Activated CD8-positive, alpha-beta T cell treated with anti-CD3 and anti-CD28 coated beads for 36 hours (primary cell): ENCODE data around the gene SYTL4. TPM values are rescaled to one million over a fixed set of nuclear protein-coding genes. Genes with fewer than 3 reads are reported as not detected.

ENCODE experiments used
- ATAC-seq: fragments of 200-7000 bp; cut with Tn5 transposase; one replicate; pipeline ENCODE4 v1.10.0; 2021; ENCODE audit warnings: mild to moderate bottlenecking, moderate library complexity
- CTCF ChIA-PET: fragments of 350-600 bp; sonication (Branson Sonifier 250); formaldehyde crosslinking; loops from one replicate; lab custom pipeline; 2021; ENCODE audit warnings: antibody characterized with exemption; lab: Charles Lee
- POLR2A ChIA-PET: fragments of 350-600 bp; sonication (Branson Sonifier 250); formaldehyde crosslinking; loops from one replicate; lab custom pipeline; 2021; ENCODE audit warnings: antibody characterized with exemption; lab: Charles Lee
- DNase-seq: peaks from one replicate; pipeline ENCODE4 v3.0.0-alpha.2; 2020
- H3K27ac Mint-ChIP-seq: one replicate; pipeline ENCODE4 v1.8.0; 2021; ENCODE audit warnings: mild to moderate bottlenecking, mixed read lengths
- H3K27me3 Mint-ChIP-seq: one replicate; pipeline ENCODE4 v1.8.0; 2021; ENCODE audit warnings: mixed read lengths
- H3K36me3 Mint-ChIP-seq: one replicate; pipeline ENCODE4 v1.8.0; 2021; ENCODE audit warnings: low read depth, mixed read lengths
- H3K4me1 Mint-ChIP-seq: one replicate; pipeline ENCODE4 v1.8.0; 2021; ENCODE audit warnings: low read depth, mixed read lengths
- H3K4me3 Mint-ChIP-seq: one replicate; pipeline ENCODE4 v1.8.0; 2021; ENCODE audit warnings: mild to moderate bottlenecking, moderate library complexity, mixed read lengths
- H3K9me3 Mint-ChIP-seq: one replicate; pipeline ENCODE4 v1.8.0; 2021; ENCODE audit warnings: mixed read lengths
- CTCF ChIP-seq: fragments of 200-600 bp; IDR thresholded peaks from one replicate; pipeline ENCODE4 v1.8.0; 2022; ENCODE audit warnings: antibody characterized with exemption, mild to moderate bottlenecking
- intact Hi-C: fragments of 100-400 bp; cut with micrococcal nuclease; formaldehyde crosslinking; loops from one replicate; pipeline ENCODE4 v1.10.0; 2022
- total RNA-seq, 2 experiments: library from RNA; stranded (reverse); gene quantifications; one replicate each; pipeline ENCODE4 v1.2.3, GENCODE V29; 2021

The SYTL4 gene
- total RNA-seq, 2 experiments from 2014 or later: not detected

DNA sequence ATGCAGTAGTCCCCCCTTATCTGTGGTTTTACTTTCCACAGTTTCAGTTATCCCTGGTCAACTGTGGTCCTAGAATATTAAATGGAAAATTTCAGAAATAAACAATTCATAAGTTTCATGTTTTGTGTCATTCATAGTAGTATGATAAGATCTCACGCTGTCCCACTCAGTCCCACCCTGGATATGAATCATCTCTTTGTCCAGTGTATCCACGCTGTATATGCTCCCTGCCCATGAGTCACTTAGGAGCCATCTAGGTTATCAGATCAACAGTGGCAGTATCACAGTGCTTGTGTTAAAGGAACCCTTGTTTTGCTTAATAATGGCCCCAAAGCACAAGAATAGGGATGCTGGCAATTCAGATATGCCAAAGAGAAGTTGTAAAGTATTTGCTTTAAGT, 16.2 kb upstream of the SYTL4 start:
- CTCF ChIA-PET: no interaction called here
- intact Hi-C loops: no loop called here
- Mint-ChIP-seq H3K27ac (no peak overlapping the region), H3K9me3 (no peaks in the 10 kb centered on the region), H3K4me3 (no peak overlapping the region), H3K4me1 (no peaks in the 10 kb centered on the region), H3K27me3 (peaks cover 7% of the 10 kb centered on the region), H3K36me3 (no peaks in the 10 kb centered on the region)
- DNase-seq (no peak), ATAC-seq (no peak)
- POLR2A ChIA-PET: no interaction called here
- TF ChIP-seq CTCF: no peak

- no peak overlapping the region for H3K4me3 Mint-ChIP-seq
- no peak for TF ChIP-seq CTCF
- no peaks in the 10 kb centered on the region for H3K36me3 Mint-ChIP-seq
- intact Hi-C loops: no loop called here
- DNase-seq (no peak), ATAC-seq (no peak)
- CTCF ChIA-PET: no interaction called here
- H3K9me3 Mint-ChIP-seq: no peaks in the 10 kb centered on the region
- no peaks in the 10 kb centered on the region for H3K4me1 Mint-ChIP-seq
- no peak overlapping the region for H3K27ac Mint-ChIP-seq
- POLR2A ChIA-PET: no interaction called here
- peaks cover 7% of the 10 kb centered on the region for H3K27me3 Mint-ChIP-seq
Measured at GRCh38 chrX:100747703-100748102, 15.8 kb upstream of the SYTL4 start.

DNA sequence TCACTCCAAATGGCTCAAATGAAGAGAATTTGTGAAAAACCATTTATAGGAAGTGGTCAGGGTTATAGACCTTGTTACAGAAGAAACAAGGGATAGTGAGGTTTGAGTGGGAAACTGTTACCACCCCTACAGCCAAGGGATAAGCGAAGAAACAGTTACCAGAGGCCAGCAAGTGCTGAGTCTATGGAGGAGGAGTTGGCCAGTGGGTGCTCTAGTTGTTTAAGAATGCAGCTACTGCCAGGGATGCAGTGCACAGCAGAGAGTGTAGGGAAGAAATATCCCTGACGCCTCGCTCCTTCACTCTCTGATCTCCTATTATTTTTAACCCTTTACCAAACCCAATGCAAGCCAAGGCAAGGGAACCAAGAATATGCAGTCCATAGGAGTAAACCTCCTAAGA, 15.2 kb upstream of the SYTL4 start:
- H3K36me3 Mint-ChIP-seq: no peaks in the 10 kb centered on the region
- H3K4me1 Mint-ChIP-seq: no peaks in the 10 kb centered on the region
- no peaks in the 10 kb centered on the region for H3K9me3 Mint-ChIP-seq
- intact Hi-C loops: no loop called here
- no peak for DNase-seq
- no peak overlapping the region for H3K27ac Mint-ChIP-seq
- ATAC-seq: no peak
- H3K4me3 Mint-ChIP-seq: no peak overlapping the region
- TF ChIP-seq CTCF: no peak
- ChIA-PET POLR2A (interaction anchor here (0.6 kb wide), 1 partner anchor 19 kb away, joined by 3 read pairs; no protein-coding TSS in a partner anchor), CTCF (no interaction called here)
- H3K27me3 Mint-ChIP-seq: peaks cover 5% of the 10 kb centered on the region

DNA sequence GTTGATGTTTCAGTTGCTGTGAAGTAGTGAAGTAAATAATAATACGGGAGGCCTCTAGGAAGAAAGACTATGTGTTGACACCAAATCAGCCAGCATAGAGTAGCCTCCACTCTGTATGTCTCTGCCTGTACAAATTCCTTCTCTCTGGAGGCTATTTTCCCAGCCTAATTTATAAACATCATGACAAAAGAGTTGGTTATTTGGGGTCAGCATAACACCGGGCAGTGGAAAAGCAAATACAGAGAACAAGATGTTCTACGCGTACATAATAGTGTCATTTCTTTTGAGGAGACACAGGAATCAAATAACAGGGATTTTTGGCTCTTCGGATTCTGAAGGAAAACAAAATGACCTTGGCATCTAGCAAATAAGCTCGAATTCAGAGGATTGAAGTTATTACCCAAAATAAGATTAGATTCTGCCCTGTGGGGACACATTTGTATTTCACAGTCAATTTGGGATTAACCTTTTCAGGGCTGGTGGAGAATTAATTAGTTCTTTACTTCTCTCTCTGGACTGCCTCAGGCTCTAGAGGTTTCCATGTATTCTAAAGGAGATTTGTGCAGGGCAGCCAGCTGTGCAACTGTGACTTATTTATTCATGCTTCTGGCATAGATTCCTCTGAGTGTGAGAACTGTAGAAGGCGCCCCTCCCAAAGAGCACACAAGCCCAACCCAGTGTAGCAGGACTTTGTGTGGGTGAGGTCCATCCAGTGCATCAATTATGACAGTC, 14.1 kb upstream of the SYTL4 start:
- Mint-ChIP-seq H3K27ac (no peak overlapping the region), H3K4me1 (no peaks in the 10 kb centered on the region), H3K36me3 (no peaks in the 10 kb centered on the region), H3K9me3 (no peaks in the 10 kb centered on the region), H3K4me3 (no peak overlapping the region), H3K27me3 (no peaks in the 10 kb centered on the region)
- intact Hi-C loops: no loop called here
- ATAC-seq: no peak
- ChIA-PET CTCF (interaction anchor here (1.3 kb wide), 1 partner anchor 23 kb away, joined by 7 read pairs; no protein-coding TSS in a partner anchor), POLR2A (no interaction called here)
- TF ChIP-seq CTCF: no peak
- DNase-seq: no peak

DNA sequence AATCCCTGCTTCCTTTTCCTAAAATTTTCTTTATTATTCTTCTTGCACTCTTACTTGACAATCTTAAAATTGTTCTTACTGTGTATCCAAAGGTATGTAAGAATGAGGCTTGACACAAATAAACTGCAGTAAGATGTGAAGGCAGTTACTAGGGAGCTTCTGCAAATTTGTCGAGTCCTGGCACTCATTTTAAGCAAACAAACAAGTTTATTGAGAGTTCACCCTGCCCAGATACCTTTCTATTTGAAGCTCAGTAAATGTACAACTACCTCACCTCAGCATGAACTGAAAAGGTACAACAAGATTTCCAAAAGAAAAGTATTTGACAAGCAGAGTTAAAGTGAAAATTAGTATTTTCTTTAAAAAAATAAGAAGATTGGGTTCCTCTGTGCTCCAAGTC, 13.3 kb upstream of the SYTL4 start:
- no peak overlapping the region for H3K27ac Mint-ChIP-seq
- no peak overlapping the region for H3K4me3 Mint-ChIP-seq
- ChIA-PET CTCF (interaction anchor here (1.3 kb wide), 1 partner anchor 24 kb away, joined by 7 read pairs; no protein-coding TSS in a partner anchor), POLR2A (no interaction called here)
- ATAC-seq (no peak), DNase-seq (no peak)
- H3K9me3 Mint-ChIP-seq: no peaks in the 10 kb centered on the region
- TF ChIP-seq CTCF: no peak
- intact Hi-C loops: no loop called here
- no peaks in the 10 kb centered on the region for H3K4me1 Mint-ChIP-seq
- no peaks in the 10 kb centered on the region for H3K27me3 Mint-ChIP-seq
- H3K36me3 Mint-ChIP-seq: no peaks in the 10 kb centered on the region
